A549 (cell line): Measurements from ENCODE around the gene HNRNPAB.

Source experiments
- CBX2 ChIP-seq: fragments of 200-600 bp; sonication (generic); IDR thresholded peaks from 2 replicates; pipeline ENCODE4 v1.6.1; 2016; ENCODE audit warnings: low read depth, mild to moderate bottlenecking, borderline replicate concordance
- CTCF ChIP-seq: fragments of >200 bp; sonication (Bioruptor Twin); formaldehyde crosslinking; IDR thresholded peaks from 3 replicates; pipeline ENCODE4 v1.5.1; 2016
- EP300 ChIP-seq, 2 experiments: fragments of >200 bp; sonication (Bioruptor Twin); formaldehyde crosslinking; IDR thresholded peaks; 2 replicates in 1 of 2; 3 replicates in 1 of 2; pipeline ENCODE4 v1.6.1; 2016 to 2017
- MAZ ChIP-seq: fragments of 150-350 bp; IDR thresholded peaks from 2 replicates; pipeline ENCODE4 v1.6.1; 2014; ENCODE audit warnings: antibody characterized with exemption, low read depth, low read length, borderline replicate concordance
- MYC ChIP-seq: IDR thresholded peaks from 2 replicates; pipeline ENCODE4 v1.6.1; 2012; ENCODE audit warnings: mild to moderate bottlenecking, inconsistent platforms, low read length, improper control_type of control experiment, borderline replicate concordance
- NFE2L2 ChIP-seq: fragments of 150-350 bp; conservative IDR thresholded peaks from 2 replicates; pipeline ENCODE4 v1.6.1; 2014; ENCODE audit warnings: low read length
- POLR2A ChIP-seq: IDR thresholded peaks from 2 replicates; pipeline ENCODE4 v1.6.1; 2012; ENCODE audit warnings: mild to moderate bottlenecking, low read length
- RAD21 ChIP-seq, 2 experiments: fragments of >200 bp in 1 of 2; sonication (Bioruptor Twin) in 1 of 2; formaldehyde crosslinking in 1 of 2; IDR thresholded peaks in 1 of 2; conservative IDR thresholded peaks in 1 of 2; 2 replicates in 1 of 2; 3 replicates in 1 of 2; pipeline ENCODE4 v1.6.1; 2012 to 2018; ENCODE audit warnings: inconsistent platforms in 1 of 2
- REST ChIP-seq: fragments of 200-600 bp; sonication (generic); IDR thresholded peaks from 2 replicates; pipeline ENCODE4 v1.6.1; 2016; ENCODE audit warnings: antibody characterized with exemption, mild to moderate bottlenecking, moderate library complexity
- TF ChIP-seq, protein P1 (sequence below): IDR thresholded peaks from 2 replicates; pipeline ENCODE4 v1.6.1; 2012; ENCODE audit warnings: low read depth, borderline replicate concordance
- TF ChIP-seq, protein P2 (sequence below): fragments of 450-650 bp; IDR thresholded peaks from 2 replicates; pipeline ENCODE4 v1.6.1; 2014; ENCODE audit warnings: antibody characterized with exemption

DNA sequence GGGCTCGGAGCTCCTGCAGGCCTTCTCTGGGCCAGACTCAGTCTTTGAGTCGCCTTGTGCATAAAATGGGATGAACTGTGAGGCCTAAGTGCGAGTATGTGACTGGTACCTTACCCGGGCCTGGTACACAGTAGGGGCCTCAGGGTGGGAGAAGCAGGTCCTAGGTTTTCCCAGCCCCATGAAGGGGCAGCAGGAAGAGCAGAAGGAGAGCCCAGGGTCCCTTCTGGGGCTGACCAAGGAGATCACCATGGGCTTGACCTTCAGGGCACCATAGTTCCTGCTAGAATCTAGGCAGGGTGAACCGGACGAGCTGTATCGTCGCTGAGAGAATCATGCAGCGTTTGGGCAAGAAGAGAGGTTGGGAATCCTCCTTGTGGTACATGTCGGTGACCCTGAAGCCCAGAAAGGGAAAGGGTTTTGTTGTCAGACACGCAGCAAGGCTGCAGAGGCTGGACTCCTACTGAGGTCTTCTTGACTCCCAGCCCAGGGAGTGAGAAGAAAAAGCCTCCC is 28.6 kb downstream of the HNRNPAB start:
- TF ChIP-seq RAD21 (conservative IDR thresholded peaks at IDR 0.05 in 1 of 2, IDR thresholded peaks at IDR 0.05 in 1 of 2) (no peak), MYC (no peak), POLR2A (no peak; the same call in none of the 2 replicates), EP300 (IDR thresholded peaks at IDR 0.05) (no peak), REST (no peak), CTCF (no peak), NFE2L2 (no peak), MAZ (no peak), CBX2 (no peak)
- TF ChIP-seq, protein P1, sequence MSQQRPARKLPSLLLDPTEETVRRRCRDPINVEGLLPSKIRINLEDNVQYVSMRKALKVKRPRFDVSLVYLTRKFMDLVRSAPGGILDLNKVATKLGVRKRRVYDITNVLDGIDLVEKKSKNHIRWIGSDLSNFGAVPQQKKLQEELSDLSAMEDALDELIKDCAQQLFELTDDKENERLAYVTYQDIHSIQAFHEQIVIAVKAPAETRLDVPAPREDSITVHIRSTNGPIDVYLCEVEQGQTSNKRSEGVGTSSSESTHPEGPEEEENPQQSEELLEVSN = no peak
- TF ChIP-seq, protein P2, sequence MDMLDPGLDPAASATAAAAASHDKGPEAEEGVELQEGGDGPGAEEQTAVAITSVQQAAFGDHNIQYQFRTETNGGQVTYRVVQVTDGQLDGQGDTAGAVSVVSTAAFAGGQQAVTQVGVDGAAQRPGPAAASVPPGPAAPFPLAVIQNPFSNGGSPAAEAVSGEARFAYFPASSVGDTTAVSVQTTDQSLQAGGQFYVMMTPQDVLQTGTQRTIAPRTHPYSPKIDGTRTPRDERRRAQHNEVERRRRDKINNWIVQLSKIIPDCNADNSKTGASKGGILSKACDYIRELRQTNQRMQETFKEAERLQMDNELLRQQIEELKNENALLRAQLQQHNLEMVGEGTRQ = no peak
